H9 (cell line): ENCODE measurements around the gene IQCF6. TPM values are rescaled to one million over a fixed set of nuclear protein-coding genes. Genes with fewer than 3 reads are reported as not detected.

Experiments
- DNase-seq: peaks from one replicate; pipeline ENCODE4 v3.0.0-alpha.2; 2017
- H2AFZ ChIP-seq: one replicate; pipeline ENCODE4 v1.6.1; 2013; ENCODE audit warnings: mild to moderate bottlenecking, low read length, control low read depth, moderate library complexity
- H2AK5ac ChIP-seq: 2 replicates; pipeline ENCODE4 v1.6.1; 2013; ENCODE audit warnings: low read length, control low read depth, mixed read lengths; ENCODE audit not compliant: insufficient read length
- H2BK120ac ChIP-seq: one replicate; pipeline ENCODE4 v1.6.1; 2013; ENCODE audit warnings: low read depth, mild to moderate bottlenecking, low read length, control low read depth, inconsistent platforms; ENCODE audit not compliant: poor library complexity, severe bottlenecking
- H2BK12ac ChIP-seq: 2 replicates; pipeline ENCODE4 v1.6.1; 2013; ENCODE audit warnings: low read length, control low read depth, mixed read lengths, low read depth; ENCODE audit not compliant: insufficient read length
- H2BK15ac ChIP-seq: 2 replicates; pipeline ENCODE4 v1.6.1; 2013; ENCODE audit warnings: low read depth, low read length, control low read depth
- H2BK20ac ChIP-seq: one replicate; pipeline ENCODE4 v1.6.1; 2013; ENCODE audit warnings: low read depth, mild to moderate bottlenecking, low read length, control low read depth, inconsistent platforms; ENCODE audit not compliant: poor library complexity, severe bottlenecking
- H2BK5ac ChIP-seq: 2 replicates; pipeline ENCODE4 v1.6.1; 2013; ENCODE audit warnings: low read length, control low read depth, mixed read lengths; ENCODE audit not compliant: insufficient read length
- H3K14ac ChIP-seq: 2 replicates; pipeline ENCODE4 v1.6.1; 2013; ENCODE audit warnings: low read length, control low read depth; ENCODE audit not compliant: insufficient read depth
- H3K18ac ChIP-seq: 2 replicates; pipeline ENCODE4 v1.6.1; 2013; ENCODE audit warnings: low read depth, mild to moderate bottlenecking, mixed read lengths, low read length, control low read depth; ENCODE audit not compliant: insufficient read length
- H3K23ac ChIP-seq: 2 replicates; pipeline ENCODE4 v1.6.1; 2013; ENCODE audit warnings: low read length, control low read depth, mixed read lengths, low read depth; ENCODE audit not compliant: insufficient read length
- H3K23me2 ChIP-seq: 2 replicates; pipeline ENCODE4 v1.6.1; 2013; ENCODE audit warnings: low read depth, mild to moderate bottlenecking, mixed read lengths, low read length, control low read depth; ENCODE audit not compliant: insufficient read length, poor library complexity, severe bottlenecking
- H3K27ac ChIP-seq: 2 replicates; pipeline ENCODE4 v1.5.1; 2013; ENCODE audit warnings: low read length, control low read depth, mixed read lengths, low read depth; ENCODE audit not compliant: insufficient read length
- H3K27me3 ChIP-seq: 2 replicates; pipeline ENCODE4 v1.6.1; 2013; ENCODE audit warnings: low read length, control low read depth, inconsistent platforms; ENCODE audit not compliant: insufficient read depth
- H3K4ac ChIP-seq: 2 replicates; pipeline ENCODE4 v1.6.1; 2013; ENCODE audit warnings: low read depth, mild to moderate bottlenecking, control low read depth, inconsistent platforms, low read length, moderate library complexity
- H3K4me1 ChIP-seq: 2 replicates; pipeline ENCODE4 v1.6.1; 2013; ENCODE audit warnings: low read length, control low read depth, inconsistent platforms; ENCODE audit not compliant: insufficient read depth
- H3K4me2 ChIP-seq: 2 replicates; pipeline ENCODE4 v1.6.1; 2013; ENCODE audit warnings: low read length, control low read depth, mixed read lengths; ENCODE audit not compliant: insufficient read length, insufficient read depth
- H3K56ac ChIP-seq: 2 replicates; pipeline ENCODE4 v1.6.1; 2013; ENCODE audit warnings: low read depth, mild to moderate bottlenecking, mixed read lengths, low read length, control low read depth; ENCODE audit not compliant: insufficient read length
- H3K79me1 ChIP-seq: 2 replicates; pipeline ENCODE4 v1.6.1; 2013; ENCODE audit warnings: low read depth, mild to moderate bottlenecking, moderate library complexity, low read length, control low read depth, inconsistent platforms; ENCODE audit not compliant: insufficient read depth, poor library complexity, severe bottlenecking
- H3K79me2 ChIP-seq: 2 replicates; pipeline ENCODE4 v1.6.1; 2013; ENCODE audit warnings: low read length, control low read depth, inconsistent platforms; ENCODE audit not compliant: insufficient read depth
- H3K9ac ChIP-seq: 2 replicates; pipeline ENCODE4 v1.6.1; 2013; ENCODE audit warnings: low read length, control low read depth, mixed read lengths; ENCODE audit not compliant: insufficient read length; ENCODE audit errors: extremely low read depth
- H3K9me3 ChIP-seq: one replicate; pipeline ENCODE4 v1.6.1; 2013; ENCODE audit warnings: low read depth, low read length, inconsistent platforms; ENCODE audit not compliant: control insufficient read depth
- H3T11ph ChIP-seq: one replicate; pipeline ENCODE4 v1.6.1; 2013; ENCODE audit warnings: mild to moderate bottlenecking, low read length, control low read depth, inconsistent platforms
- H4K20me1 ChIP-seq: one replicate; pipeline ENCODE4 v1.6.1; 2013; ENCODE audit not compliant: control insufficient read depth, insufficient read length, insufficient read depth
- H4K5ac ChIP-seq: 2 replicates; pipeline ENCODE4 v1.6.1; 2013; ENCODE audit warnings: low read depth, mild to moderate bottlenecking, mixed read lengths, low read length, control low read depth; ENCODE audit not compliant: insufficient read length
- H4K8ac ChIP-seq: replicated peaks from 2 replicates; pipeline ENCODE4 v1.6.1; 2013; ENCODE audit warnings: low read length, control low read depth, mixed read lengths, low read depth; ENCODE audit not compliant: insufficient read length
- H4K91ac ChIP-seq: 2 replicates; pipeline ENCODE4 v1.6.1; 2013; ENCODE audit warnings: low read depth, mild to moderate bottlenecking, moderate library complexity, mixed read lengths, low read length, control low read depth; ENCODE audit not compliant: insufficient read length
- H3K27ac Mint-ChIP-seq, 3 experiments: 2 replicates in 2 of 3; 3 replicates in 1 of 3; pipeline ENCODE4 v1.8.0; 2020 to 2021; ENCODE audit warnings: mixed read lengths in 3 of 3, mild to moderate bottlenecking in 1 of 3, moderate library complexity in 1 of 3
- H3K27me3 Mint-ChIP-seq: 2 replicates; pipeline ENCODE4 v1.8.0; 2021; ENCODE audit warnings: low read depth, mild to moderate bottlenecking, moderate library complexity, mixed read lengths
- H3K36me3 Mint-ChIP-seq, 3 experiments: 2 replicates in 2 of 3; 3 replicates in 1 of 3; pipeline ENCODE4 v1.8.0; 2020 to 2021; ENCODE audit warnings: low read depth in 3 of 3, mixed read lengths in 3 of 3; ENCODE audit not compliant: insufficient read depth in 1 of 3
- H3K4me1 Mint-ChIP-seq, 2 experiments: 2 replicates each; pipeline ENCODE4 v1.8.0; 2020; ENCODE audit warnings: mixed read lengths in 2 of 2
- H3K4me3 Mint-ChIP-seq, 2 experiments: 2 replicates in 1 of 2; 3 replicates in 1 of 2; pipeline ENCODE4 v1.8.0; 2020 to 2021; ENCODE audit warnings: mild to moderate bottlenecking in 2 of 2, mixed read lengths in 2 of 2, moderate library complexity in 1 of 2
- H3K9me3 Mint-ChIP-seq, 2 experiments: 2 replicates in 1 of 2; 3 replicates in 1 of 2; pipeline ENCODE4 v1.8.0; 2020; ENCODE audit warnings: mild to moderate bottlenecking in 2 of 2, mixed read lengths in 2 of 2, moderate library complexity in 1 of 2
- CTCF ChIP-seq: fragments of 200-600 bp; sonication (generic); conservative IDR thresholded peaks from 3 replicates; pipeline ENCODE4 v1.8.0; 2021; ENCODE audit warnings: antibody characterized with exemption, mild to moderate bottlenecking
- WGBS: extraction: QIAGEN DNeasy Blood & Tissue Kit; methylation state at CpG from one replicate; pipeline ENCODE4 v1.1.7; 2013; ENCODE audit warnings: missing lambda C conversion rate, low lambda C conversion rate, mixed read lengths; ENCODE audit not compliant: insufficient read length; ENCODE audit errors: extremely low coverage; 5-methylcytosine and 5-hydroxymethylcytosine counted together
- total RNA-seq: library from RNA; stranded (reverse); gene quantifications from 2 replicates; pipeline ENCODE4 v1.2.1, GENCODE V29; 2021

The IQCF6 gene
- total RNA-seq, 1 experiment from 2014 or later: not detected

- H3K27ac ChIP-seq: no peak overlapping the region
Observed at GRCh38 chr3:51786267-51786666, 7.2 kb upstream of the IQCF6 start.

More at GRCh38 chr3:51786267-51786666, 7.2 kb upstream of the IQCF6 start:
- H3T11ph ChIP-seq: no peak overlapping the region
- no peaks in the 10 kb centered on the region for H3K79me2 ChIP-seq
- Mint-ChIP-seq H3K9me3 (peaks cover 0 to 6% of the 10 kb centered on the region in 2 experiments; a peak in 2 of 5 replicates), H3K27me3 (peaks cover 2% of the 10 kb centered on the region), H3K4me3 (no peak overlapping the region), H3K36me3 (peaks cover 3 to 8% (median 3%) of the 10 kb centered on the region in 3 experiments; a peak in 3 of 7 replicates), H3K27ac (no peak overlapping the region), H3K4me1 (no peaks in the 10 kb centered on the region)
- no CpG with 5 or more reads among the region's 2 CpGs for WGBS
- H3K14ac ChIP-seq: no peak overlapping the region
- no peak overlapping the region for H2BK20ac ChIP-seq
- H4K20me1 ChIP-seq: no peaks in the 10 kb centered on the region
- no peak for DNase-seq
- H2AK5ac ChIP-seq: no peak overlapping the region
- no peak overlapping the region for H2AFZ ChIP-seq
- H2BK5ac ChIP-seq: no peak overlapping the region
- H3K56ac ChIP-seq: no peak overlapping the region
- no peak overlapping the region for H2BK15ac ChIP-seq
- no peak overlapping the region for H3K4me2 ChIP-seq
- no peaks in the 10 kb centered on the region for H3K23me2 ChIP-seq
- no peaks in the 10 kb centered on the region for H3K9me3 ChIP-seq
- H3K27me3 ChIP-seq: no peaks in the 10 kb centered on the region
- no peak overlapping the region for H3K4ac ChIP-seq
- no peak overlapping the region for H3K9ac ChIP-seq
- H3K18ac ChIP-seq: no peak overlapping the region
- no peak overlapping the region for H4K8ac ChIP-seq
- no peak overlapping the region for H2BK12ac ChIP-seq
- H2BK120ac ChIP-seq: no peak overlapping the region
- H3K4me1 ChIP-seq: no peaks in the 10 kb centered on the region
- H4K91ac ChIP-seq: no peak overlapping the region
- TF ChIP-seq CTCF: no peak
- H3K23ac ChIP-seq: no peak overlapping the region
- no peaks in the 10 kb centered on the region for H3K79me1 ChIP-seq
- no peak overlapping the region for H4K5ac ChIP-seq
